Stimulated activated CD4-positive, alpha-beta T cell treated with anti-CD3 and anti-CD28 coated beads, Interleukin-1b, Interleukin-23, amount 100 ng/mL, for 4 hours (primary cell): ENCODE data around the gene LSAMP.
"Not testable (repeated sequence)": the region's sequence is repeated elsewhere in the genome, so short reads cannot be mapped to it uniquely, and the experiment has no call there.

Experiments
- DNase-seq, 2 donors: peaks; one replicate each; pipeline ENCODE4 v3.0.0-alpha.2; 2020; ENCODE audit warnings: low read depth in 2 of 2

Gene LSAMP

DNA sequence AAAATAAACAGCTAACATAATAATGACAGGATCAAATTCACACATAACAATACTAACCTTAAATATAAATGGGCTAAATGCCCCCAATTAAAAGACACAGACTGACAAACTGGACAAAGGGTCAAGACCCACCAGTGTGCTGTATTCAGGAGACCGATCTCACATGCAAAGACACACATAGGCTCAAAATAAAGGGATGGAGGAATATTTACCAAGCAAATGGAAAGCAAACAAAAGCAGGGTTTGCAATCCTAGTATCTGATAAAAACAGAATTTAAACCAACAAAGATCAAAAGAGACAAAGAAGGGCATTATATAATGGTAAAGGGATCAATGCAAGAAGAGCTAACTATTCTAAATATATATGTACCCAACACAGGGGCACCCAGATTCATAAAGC, 692.3 kb downstream of the LSAMP start:
- DNase-seq, result not testable (repeated sequence)
